ENCODE measurements around the gene RGL4. TPM values are rescaled to one million over a fixed set of nuclear protein-coding genes. Genes with fewer than 3 reads are reported as not detected.

The RGL4 gene
- total and polyA plus RNA-seq, 2 of the 13 experiments (the other 11 are each of a cell fraction or from before 2014, with no cell fraction given), result not detected

DNA sequence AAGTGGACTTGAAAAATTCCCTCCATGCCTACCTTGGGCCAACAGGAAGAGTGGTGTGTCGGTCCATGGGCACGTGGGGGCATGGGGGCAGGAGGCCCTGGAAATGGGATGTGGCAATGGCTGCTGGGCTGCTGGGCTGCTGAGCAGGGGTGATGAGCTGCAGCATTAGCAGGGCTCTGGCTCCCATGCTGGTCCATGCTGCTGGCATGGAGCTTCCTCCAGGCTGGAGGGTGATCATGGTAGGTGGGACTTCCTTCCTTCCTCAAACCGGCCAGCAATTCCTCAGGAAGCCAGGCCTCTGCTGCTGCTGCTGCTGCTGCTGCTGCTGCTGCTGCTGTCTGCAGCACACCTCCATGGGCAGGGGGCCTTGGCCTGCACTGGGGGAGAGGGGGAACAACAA lies 4.3 kb downstream of the RGL4 start:
- no peaks in the 10 kb centered on the region for H3K79me2 ChIP-seq (ENCODE audit: insufficient read depth, low read length)
- intact Hi-C loops (cut with micrococcal nuclease; ENCODE audit: unreplicated experiment), result no loop called here
- H3K9me3 ChIP-seq (ENCODE audit: low read length), result no peaks in the 10 kb centered on the region
- H3K27ac ChIP-seq (ENCODE audit: extremely low read length, insufficient read depth, low read length), result no peak overlapping the region
- ChIA-PET POLR2A (no interaction called here), CTCF (ENCODE audit: low intra/inter-chr PET ratio, low total read pairs) (no interaction called here)
- H3K4me2 ChIP-seq (ENCODE audit: low read depth, low read length), result no peak overlapping the region
- H4K20me1 ChIP-seq (ENCODE audit: insufficient read depth, low read length), result peaks cover 6% of the 10 kb centered on the region; the same call in 1 of the 2 replicates
- TF ChIP-seq ZNF850 (CRISPR knock-in tag; conservative IDR thresholded peaks at IDR 0.05) (no peak), BCL3 (CRISPR knock-in tag; IDR thresholded peaks at IDR 0.05) (no peak), GPN1 (CRISPR knock-in tag; IDR thresholded peaks at IDR 0.05; ENCODE audit: borderline replicate concordance) (no peak), CENPBD1 (CRISPR knock-in tag; IDR thresholded peaks at IDR 0.05; ENCODE audit: borderline replicate concordance, low read depth) (no peak)
- H3K27me3 ChIP-seq (ENCODE audit: control insufficient read depth in 1 of 2, insufficient read depth in 2 of 2, low read length in 2 of 2), result no peaks in the 10 kb centered on the region
- DNase-seq (ENCODE audit: low spot score), result no peak
- 94% methylated on average over 2 of the region's 3 CpGs for WGBS (ENCODE audit: low lambda C conversion rate)
- BruUV-seq (replicated peaks), result no TSS peak
- H3K4me3 ChIP-seq (replicated peaks in 1 of 3; ENCODE audit: insufficient read depth in 1 of 3, low read depth in 2 of 3, low read length in 3 of 3), result no peak overlapping the region
- peaks cover under 1% of the 10 kb centered on the region for H3K4me1 ChIP-seq (ENCODE audit: insufficient read depth, low read length)
- FAIRE-seq, result no peak
- H2AFZ ChIP-seq (ENCODE audit: low read length), result no peak overlapping the region
- peaks cover 23 to 57% of the 10 kb centered on the region in 2 experiments; a peak in 4 of 5 replicates for H3K36me3 ChIP-seq (replicated peaks in 1 of 2; ENCODE audit: control insufficient read depth in 1 of 2, insufficient read depth in 2 of 2, low read length in 2 of 2)
- ATAC-seq, result no peak
- H3K9ac ChIP-seq (ENCODE audit: insufficient read depth, low read depth, low read length), result no peak overlapping the region
- in situ Hi-C loops (cut with HindIII; ENCODE audit: extremely low pct_ligation_motif_present, low pct_unique_long_range_greater_than_20kb), result no loop called here

DNA sequence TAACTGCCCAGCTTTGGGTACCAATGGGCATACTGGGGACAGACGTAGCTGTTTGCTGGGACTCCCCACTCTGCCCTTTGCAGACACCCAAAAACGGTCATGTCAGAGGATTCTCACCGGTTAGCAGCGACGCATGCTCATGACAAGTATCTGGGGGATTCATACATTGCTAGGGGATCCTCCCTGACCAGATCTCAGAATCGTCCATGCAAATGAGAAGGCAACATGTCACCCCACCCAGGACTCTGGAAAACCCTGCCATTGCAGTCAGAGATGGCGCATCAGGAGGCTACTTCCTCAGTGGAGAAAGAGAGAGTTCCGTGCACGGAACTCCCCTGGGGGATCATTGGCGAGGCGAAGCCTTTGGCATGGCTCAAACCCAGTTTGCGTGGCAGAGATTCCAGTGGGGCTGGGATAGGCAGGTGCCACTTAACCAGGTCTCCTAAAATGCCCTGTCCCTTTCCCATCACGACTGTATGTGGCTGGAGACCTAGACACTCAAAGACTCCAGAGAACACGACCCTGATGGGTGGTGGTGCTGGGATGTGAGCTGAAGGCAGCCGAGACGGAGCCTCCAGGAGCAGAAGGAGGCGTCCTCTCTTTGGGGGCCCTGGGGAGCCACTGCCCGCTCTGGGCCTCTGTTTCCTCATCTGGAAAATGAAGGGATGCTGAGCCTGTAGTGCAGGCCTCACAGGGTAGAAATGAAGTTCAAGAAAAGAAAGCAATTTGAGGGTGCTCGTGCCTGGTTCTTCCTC lies 4.9 kb downstream of the RGL4 start:
- Histone ChIP-seq H3K27me3 (ENCODE audit: control insufficient read depth in 1 of 2, insufficient read depth in 2 of 2, low read length in 2 of 2) (no peaks in the 10 kb centered on the region), H3K9me3 (ENCODE audit: low read length) (no peaks in the 10 kb centered on the region), H4K20me1 (ENCODE audit: insufficient read depth, low read length) (peaks cover 6% of the 10 kb centered on the region; the same call in 1 of the 2 replicates), H2AFZ (ENCODE audit: low read length) (no peak overlapping the region), H3K4me3 (replicated peaks in 1 of 3; ENCODE audit: insufficient read depth in 1 of 3, low read depth in 2 of 3, low read length in 3 of 3) (no peak overlapping the region), H3K4me2 (ENCODE audit: low read depth, low read length) (no peak overlapping the region), H3K36me3 (replicated peaks in 1 of 2; ENCODE audit: control insufficient read depth in 1 of 2, insufficient read depth in 2 of 2, low read length in 2 of 2) (peaks cover 24 to 63% of the 10 kb centered on the region in 2 experiments; a peak in 4 of 5 replicates), H3K9ac (ENCODE audit: insufficient read depth, low read depth, low read length) (no peak overlapping the region), H3K27ac (ENCODE audit: extremely low read length, insufficient read depth, low read length) (no peak overlapping the region), H3K4me1 (ENCODE audit: insufficient read depth, low read length) (peaks cover 7% of the 10 kb centered on the region), H3K79me2 (ENCODE audit: insufficient read depth, low read length) (no peaks in the 10 kb centered on the region)
- in situ Hi-C loops (cut with HindIII; ENCODE audit: extremely low pct_ligation_motif_present, low pct_unique_long_range_greater_than_20kb) (no loop called here), intact Hi-C loops (cut with micrococcal nuclease; ENCODE audit: unreplicated experiment) (no loop called here)
- ChIA-PET CTCF (ENCODE audit: low intra/inter-chr PET ratio, low total read pairs) (no interaction called here), POLR2A (no interaction called here)
- FAIRE-seq (no peak), ATAC-seq (no peak), DNase-seq (ENCODE audit: low spot score) (no peak)
- BruUV-seq (replicated peaks), result no TSS peak
- over 99% methylated on average over 19 of the region's 19 CpGs for WGBS (ENCODE audit: low lambda C conversion rate)
- TF ChIP-seq NR3C1 (CRISPR knock-in tag; IDR thresholded peaks at IDR 0.05) (no peak), MXD4 (CRISPR knock-in tag; IDR thresholded peaks at IDR 0.05) (no peak), TIGD3 (CRISPR knock-in tag; IDR thresholded peaks at IDR 0.05; ENCODE audit: borderline replicate concordance) (no peak), ZNF607 (CRISPR knock-in tag; IDR thresholded peaks at IDR 0.05; ENCODE audit: borderline replicate concordance) (no peak), TCF12 (IDR thresholded peaks at IDR 0.05) (no peak), TCF12 (CRISPR knock-in tag; IDR thresholded peaks at IDR 0.05) (no peak), ZNF326 (CRISPR knock-in tag; IDR thresholded peaks at IDR 0.05; ENCODE audit: borderline replicate concordance) (no peak), ZNF235 (CRISPR knock-in tag; IDR thresholded peaks at IDR 0.05; ENCODE audit: borderline replicate concordance) (no peak)
